ENCODE results near the gene KRTAP5-10. TPM values are rescaled to one million over a fixed set of nuclear protein-coding genes. Genes with fewer than 3 reads are reported as not detected.
A peak's percentile ranks its signal among the peaks of the same experiment; 100 is the strongest.
"Not testable (repeated sequence)": the region's sequence is repeated elsewhere in the genome, so short reads cannot be mapped to it uniquely, and the experiment has no call there.

KRTAP5-10 gene
- total RNA-seq, 1 experiment from 2014 or later = not detected

DNA sequence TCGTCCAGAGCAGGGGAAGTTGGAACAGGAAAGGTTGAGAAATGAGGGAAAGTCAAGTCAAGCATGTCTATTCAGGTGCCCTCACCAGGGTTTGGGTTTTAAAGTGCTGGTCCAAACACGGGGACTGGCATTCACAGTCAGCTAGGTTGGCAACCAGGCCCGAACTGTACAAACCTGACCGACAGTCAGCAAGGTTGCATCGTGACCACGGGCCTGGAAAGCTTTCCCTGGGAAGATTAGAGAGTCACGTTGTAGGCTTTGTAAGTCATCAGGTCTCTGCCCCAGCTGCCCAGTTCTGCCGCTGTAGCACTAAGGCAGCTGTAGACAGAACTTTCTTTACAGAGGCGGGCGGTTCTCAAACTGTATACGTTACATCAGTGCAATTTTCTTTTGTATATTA is 7.4 kb downstream of the KRTAP5-10 start:
- no peak for DNase-seq (ENCODE audit: low read depth)

DNA sequence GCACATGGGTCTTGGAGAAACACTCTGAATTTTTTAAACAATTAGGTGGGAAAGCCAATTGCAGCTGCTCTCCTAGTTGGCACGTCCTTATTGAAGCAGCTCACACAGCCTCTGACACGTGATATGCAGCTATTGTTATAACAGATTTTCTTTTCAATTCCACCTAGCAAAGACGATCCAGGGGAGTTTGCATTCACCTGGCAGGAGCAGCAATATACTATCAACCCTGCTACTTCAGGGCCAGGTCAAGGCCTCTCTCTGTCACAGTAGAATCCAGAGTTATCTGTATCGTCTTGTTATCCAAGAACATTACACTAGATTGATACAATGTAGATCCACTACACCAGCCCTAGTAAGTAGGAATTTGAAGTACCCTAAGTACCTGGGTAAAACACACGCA is 9.1 kb downstream of the KRTAP5-10 start:
- DNase-seq (ENCODE audit: low read depth) = no peak

DNA sequence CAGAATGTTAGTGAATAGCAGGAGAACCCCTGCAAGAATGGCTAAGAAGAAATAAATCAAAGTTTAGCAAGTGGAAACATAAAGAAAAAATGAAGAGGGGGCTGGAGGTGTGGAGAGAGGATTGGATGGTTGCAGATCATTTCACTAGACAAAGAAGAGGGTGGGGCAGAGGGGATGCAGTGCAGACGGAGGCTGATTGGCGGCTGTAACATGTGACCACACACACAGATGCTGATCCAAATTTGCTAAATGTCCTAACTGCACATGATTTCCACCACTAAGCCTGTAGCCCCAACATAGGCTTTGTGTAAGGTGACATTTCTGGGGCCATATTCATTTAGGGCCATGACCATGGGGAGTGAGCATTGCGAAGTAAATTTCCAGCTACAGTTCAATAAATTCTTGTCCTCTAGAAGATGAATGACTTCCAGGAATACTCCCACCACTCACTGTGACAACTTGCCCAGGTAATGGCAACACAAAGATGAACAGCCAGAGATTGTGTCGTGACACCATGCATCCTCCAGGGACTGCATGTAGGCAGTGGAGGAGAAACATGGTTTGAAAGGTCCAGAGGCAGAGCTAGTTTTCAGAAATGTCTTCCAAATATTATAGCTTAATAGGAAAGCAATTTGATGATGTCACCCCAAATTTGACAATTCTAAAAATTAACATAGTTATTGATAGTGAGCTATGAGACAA is 10.5 kb downstream of the KRTAP5-10 start:
- no peak for DNase-seq (ENCODE audit: low read depth)

DNA sequence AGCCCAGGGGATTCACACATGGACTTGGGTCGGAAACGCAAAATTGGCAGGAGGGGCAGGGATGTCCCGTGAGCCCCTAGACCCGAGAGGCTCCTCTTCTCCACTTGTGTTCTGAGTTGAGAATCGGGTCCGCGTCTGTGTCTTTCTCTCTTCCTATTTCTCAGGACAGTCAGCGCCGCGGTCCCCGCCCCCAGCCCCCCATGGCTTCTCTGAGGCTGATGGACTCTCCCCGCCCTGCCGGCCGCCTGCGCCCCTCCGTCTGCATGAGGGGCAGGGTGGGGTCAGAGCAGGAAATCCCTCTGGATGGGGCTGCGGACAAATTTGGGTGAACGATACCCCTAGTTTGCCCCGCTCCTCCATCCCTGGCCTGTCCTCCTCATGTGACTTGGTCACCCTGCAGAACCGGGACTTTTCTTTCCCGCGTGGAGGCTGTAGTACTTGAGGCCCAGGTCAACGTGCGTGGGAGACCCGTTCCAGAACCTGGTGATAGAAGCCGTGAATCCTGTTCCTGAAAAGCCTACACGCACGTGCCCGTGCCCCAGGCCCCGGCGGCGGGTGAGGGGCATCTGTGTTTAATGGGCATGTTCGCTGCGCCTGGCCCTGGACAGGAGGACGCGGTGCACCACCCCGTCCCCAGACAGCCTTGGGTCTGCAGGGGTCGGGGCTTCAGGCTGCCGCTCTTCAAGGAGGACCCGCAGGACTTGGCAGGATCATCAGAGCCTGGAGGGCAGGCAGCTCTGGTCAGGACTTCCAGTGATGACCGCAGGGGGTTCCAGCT is 11.5 kb downstream of the KRTAP5-10 start:
- DNase-seq (ENCODE audit: low read depth) = not testable (repeated sequence)

DNA sequence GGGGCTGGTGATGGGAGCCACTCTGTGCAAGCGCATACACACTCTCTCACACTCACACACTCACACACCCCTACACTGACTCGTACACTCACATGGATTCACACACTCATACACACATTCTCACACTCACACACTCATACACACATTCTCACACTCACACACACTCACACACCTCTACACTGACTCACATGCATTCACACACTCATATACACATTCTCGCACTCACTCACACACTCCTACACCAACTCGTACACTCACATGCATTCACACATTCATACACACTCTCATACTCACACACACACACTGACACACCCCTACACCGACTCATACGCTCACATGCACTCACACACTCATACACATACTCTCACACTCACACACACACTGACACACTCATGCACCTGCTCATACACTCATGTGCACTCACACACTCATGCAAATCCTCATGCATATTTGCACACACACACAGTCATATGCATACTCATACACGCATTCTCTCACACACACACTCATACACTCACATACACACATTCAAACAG is 12.2 kb downstream of the KRTAP5-10 start:
- DNase-seq (ENCODE audit: low read depth) = no peak

DNA sequence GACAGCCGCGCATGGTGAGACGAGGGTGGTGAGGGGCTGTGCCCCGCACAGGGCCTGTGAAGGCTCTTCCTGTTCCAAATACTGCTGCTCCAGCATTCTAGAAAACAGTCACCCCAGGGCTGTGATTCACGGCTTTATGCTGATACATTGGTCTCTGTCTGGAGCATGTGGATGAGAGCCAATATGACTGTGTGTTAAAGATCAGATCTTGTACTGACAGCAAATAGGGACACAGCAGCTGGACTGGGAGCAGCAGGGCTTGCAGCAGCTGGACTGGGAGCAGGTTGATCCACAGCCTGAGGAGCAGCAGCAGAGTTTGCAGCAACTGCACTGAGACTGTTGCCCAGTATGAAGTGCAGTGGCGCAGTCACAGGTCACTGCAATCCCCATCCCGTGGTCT is 14.2 kb downstream of the KRTAP5-10 start:
- peak; percentile 49 for DNase-seq (ENCODE audit: low read depth)

DNA sequence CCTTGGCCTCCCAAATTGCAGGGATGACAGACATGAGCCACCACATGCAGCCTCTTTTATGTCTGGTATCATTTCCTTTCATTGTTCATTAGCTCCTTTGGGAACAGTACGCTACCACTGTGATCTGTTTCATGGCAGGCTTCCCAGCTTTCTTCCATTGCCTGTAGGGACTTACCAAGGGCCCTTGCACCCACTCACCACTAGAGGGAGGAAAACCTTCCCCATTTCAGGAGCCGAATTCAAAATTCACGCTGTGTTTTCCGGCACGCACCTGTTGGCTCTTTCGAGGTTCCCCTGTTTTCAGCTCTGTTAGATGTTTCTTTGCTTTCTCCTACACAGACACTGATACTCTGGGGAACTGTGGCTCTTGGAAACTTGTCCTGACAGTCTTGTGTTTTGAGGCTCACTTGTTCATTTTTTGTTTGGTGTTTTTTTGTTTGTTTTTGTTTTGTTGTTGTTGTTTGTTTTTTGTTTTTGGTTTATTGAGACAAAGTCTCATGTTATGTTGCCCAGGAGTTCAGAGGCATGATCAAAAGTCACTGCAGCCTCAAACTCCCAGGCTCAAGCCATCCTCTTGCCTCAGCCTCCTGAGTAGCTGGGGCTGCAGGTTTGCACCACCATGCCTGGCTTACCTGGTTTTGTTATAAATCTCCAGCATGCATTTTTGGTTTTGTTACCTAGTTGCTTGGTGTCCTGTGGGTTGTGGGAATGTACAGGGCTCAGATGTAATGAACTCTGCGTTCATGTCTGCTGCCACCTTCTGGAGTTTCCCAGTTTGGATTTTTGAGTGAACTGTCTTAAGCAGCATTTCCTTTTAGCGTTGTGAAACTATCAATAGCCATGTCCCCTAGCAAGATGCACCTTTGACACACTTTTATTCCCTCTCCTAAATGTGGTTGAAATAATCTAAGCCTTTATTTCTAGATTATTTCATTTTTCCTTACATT is 15.0 kb downstream of the KRTAP5-10 start:
- peak; percentile 74 for DNase-seq (ENCODE audit: low read depth)

DNA sequence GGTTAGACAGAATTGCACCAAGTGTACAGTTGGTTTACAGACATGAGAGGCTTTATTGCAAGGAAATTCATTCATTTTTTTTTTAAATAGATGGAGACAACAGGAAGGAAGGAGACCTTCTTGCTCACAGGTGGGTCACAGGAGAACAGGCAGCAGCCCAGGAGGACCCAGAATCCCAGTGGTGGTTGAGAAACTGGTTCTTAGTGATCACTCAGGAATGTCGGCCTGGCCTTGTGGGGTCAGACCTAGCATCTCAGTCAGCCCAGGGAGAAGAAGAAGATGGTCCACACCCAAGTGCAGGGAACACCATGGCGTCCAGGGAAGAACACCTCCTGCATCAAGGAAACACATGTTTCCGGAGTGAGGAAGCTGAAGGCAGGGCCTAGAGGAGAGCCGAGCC is 16.5 kb downstream of the KRTAP5-10 start:
- no peak for DNase-seq (ENCODE audit: low read depth)

DNA sequence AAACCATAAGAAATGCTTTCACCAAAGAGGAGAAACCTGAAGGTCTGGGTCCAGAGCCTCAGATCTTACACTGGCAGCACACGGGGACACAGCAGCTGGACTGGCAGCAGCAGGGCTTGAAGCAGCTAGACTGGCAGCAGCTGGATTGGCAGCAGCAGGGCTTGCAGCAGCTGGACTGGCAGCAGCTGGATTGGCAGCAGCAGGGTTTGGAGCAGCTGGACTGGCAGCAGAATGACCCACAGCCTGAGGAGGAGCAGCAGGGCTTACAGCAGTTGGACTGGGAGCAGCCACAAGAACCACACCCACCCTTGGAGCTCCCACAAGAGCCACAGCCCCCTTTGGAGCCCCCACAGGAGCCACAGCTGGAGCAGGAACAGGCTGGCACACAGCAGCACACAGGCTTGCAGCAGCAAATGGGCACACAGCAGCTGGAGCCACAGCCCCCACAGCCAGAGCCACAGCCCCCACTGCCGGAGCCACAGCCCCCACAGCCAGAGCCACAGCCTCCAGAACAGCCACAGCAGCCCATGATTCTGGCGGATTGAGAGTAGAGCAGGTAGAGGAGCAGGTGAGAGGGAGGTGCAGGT is 17.0 kb downstream of the KRTAP5-10 start, which contains the start of gene KRTAP5-11:
Gene KRTAP5-11, minus strand, starts transcription at position 567 of the 587 bp plus-strand sequence. Its CDS starts 38 bp downstream, at position 529.
- no peak for DNase-seq (ENCODE audit: low read depth)

DNA sequence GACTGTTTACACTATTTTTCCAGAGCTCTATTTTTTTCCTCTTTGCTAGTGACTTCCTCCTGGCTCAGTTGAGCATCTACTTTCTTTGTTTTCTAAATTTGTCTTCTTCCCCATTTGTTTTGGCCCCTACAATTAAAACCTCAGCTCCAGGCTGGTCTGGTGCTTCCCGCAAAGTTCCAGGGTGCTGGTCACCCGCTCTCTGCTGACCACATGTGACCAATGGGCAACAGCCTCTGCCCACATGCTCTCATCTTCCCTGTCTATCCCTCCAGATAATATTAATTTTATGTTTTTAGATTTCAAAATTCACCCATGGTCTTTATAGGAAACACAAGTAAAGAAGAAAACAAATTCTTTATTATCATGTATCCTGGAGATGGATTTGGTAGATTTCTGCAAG is 17.6 kb downstream of the KRTAP5-10 start:
- DNase-seq (ENCODE audit: low read depth) = not testable (repeated sequence)

DNA sequence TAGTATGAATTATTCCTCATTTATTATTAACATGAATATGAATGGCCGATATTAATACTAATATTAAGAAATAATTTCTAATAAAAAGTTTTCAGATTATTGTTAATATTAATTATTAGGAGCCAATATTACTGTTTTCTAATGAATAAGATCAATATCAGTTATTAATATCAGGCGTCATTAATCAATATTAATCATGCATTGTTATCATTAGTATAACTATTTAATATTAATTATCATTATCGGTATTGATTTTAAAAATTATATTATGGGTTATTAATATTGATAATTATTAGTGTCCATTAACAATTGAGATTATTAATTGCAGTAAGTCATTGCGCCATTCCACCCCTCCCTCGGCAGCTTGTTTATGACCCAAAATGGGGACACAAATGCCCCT is 20.3 kb downstream of the KRTAP5-10 start:
- DNase-seq (ENCODE audit: low read depth) = not testable (repeated sequence)

DNA sequence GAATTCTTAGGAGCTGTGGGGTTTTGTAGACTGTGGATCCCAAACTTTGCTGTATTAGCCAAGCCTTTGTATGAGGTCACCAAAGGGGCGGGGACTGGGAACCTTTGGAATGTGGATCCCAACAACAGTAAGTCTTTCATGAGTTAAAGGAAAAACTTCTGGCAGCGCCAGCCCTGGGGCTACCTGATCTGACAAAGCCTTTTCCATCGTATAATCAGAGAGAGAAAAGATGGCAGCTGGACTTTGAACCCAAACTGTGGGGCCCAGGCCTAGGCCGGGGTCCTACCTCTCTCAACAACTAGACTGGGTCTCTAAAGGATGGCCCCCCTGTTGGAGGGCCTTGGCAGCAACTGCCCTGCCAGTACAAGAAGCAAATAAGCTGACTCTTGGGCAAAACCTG is 23.0 kb downstream of the KRTAP5-10 start:
- peak; percentile 5 for DNase-seq (ENCODE audit: low read depth)

DNA sequence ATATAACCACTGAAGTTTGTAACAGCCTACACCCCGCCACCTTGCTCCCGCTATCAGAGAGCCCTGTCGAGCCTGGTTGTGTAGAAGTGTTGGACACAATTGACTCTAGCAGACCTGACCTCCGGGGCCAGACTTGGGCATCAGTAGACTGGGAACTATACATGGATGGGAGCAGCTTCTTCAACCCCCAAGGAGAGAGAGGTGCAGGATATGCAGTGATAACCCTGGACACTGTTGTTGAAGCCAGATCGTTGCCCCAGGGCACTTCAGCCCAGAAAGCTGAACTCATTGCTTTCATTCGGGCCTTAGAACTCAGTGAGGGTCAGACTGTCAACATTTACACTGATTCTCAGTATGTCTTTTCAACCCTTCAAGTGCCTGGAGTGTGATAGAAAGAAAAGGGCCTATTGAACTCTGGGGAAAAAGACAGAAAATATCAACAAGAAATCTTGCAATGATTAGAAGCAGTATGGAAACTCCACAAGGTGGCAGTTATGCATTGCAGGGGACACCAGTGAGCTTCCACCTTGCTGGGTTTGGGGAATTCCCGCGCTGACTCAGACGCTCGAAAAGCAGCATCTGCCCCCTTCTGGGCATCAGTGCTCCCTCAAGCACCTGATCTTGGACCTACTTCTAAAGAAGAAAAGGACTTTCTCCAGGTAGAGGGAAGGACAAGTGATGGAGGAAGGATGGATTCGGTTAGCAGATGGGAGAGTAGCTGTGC is 23.6 kb downstream of the KRTAP5-10 start:
- peak; percentile 4 for DNase-seq (ENCODE audit: low read depth)

DNA sequence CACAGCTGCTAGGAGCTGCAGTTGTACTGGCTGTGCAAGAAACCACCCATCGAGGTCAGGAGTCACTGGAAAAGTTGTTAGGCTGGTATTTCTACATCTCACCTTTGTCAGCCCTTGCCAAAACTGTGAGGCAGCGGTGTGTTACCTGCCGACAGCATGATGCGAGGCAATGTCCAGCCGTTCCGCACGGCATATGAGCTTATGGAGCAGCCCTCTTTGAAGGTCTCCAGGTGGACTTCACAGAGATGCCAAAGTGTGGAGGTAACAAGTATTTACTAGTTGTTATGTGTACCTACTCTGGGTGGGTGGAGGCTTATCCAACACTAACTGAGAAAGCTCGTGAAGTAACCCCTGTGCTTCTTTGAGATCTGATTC is 24.2 kb downstream of the KRTAP5-10 start:
- DNase-seq (ENCODE audit: low read depth) = not testable (repeated sequence)

DNA sequence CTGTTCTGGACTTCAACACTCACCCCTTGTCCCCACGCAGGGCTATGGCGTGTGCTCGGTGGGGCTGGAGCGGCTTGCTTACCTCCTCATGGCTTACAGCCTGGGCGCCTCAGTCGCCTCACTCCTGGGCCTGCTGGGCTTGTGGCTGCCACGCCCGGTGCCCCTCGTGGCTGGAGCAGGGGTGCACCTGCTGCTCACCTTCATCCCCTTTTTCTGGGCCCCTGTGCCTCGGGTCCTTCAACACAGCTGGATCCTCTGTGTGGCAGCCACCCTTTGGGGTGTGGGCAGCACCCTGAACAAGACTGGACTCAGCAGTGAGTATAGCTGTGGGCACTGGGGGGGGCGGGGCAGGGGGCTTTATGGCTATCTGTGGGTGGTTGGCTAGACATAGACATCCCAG is 37.9 kb downstream of the KRTAP5-10 start:
- DNase-seq (ENCODE audit: low read depth) = not testable (repeated sequence)

DNA sequence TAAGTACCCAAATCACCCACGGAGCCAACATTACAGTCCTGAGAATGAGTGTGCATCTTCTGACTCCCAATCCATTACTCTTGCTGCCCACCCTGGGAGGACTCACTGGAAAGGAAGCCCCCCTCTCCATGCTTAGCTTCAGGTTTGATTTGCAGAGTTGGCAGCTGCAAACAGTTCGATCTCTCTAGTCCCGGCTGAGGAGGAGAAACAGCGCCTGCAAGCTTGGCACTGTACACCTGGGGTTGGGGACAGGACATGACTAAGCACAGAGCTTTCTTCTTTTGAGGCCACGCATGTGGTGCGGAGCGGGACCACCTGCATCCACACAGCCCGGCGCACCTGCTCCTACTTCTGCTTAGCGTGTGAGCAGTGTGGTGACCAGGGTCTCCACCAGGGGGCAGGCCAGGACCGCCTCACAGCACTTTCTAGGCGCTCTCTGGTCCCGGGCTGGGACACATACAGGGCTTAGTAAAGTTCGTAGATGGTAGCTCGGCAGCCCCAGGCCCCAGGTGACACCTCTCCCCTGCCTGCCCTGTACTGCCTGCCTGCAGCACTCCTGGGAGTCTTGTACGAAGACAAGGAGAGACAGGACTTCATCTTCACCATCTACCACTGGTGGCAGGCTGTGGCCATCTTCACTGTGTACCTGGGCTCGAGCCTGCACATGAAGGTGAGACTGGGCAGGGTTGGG is 39.6 kb downstream of the KRTAP5-10 start:
- not testable (repeated sequence) for DNase-seq (ENCODE audit: low read depth)

DNA sequence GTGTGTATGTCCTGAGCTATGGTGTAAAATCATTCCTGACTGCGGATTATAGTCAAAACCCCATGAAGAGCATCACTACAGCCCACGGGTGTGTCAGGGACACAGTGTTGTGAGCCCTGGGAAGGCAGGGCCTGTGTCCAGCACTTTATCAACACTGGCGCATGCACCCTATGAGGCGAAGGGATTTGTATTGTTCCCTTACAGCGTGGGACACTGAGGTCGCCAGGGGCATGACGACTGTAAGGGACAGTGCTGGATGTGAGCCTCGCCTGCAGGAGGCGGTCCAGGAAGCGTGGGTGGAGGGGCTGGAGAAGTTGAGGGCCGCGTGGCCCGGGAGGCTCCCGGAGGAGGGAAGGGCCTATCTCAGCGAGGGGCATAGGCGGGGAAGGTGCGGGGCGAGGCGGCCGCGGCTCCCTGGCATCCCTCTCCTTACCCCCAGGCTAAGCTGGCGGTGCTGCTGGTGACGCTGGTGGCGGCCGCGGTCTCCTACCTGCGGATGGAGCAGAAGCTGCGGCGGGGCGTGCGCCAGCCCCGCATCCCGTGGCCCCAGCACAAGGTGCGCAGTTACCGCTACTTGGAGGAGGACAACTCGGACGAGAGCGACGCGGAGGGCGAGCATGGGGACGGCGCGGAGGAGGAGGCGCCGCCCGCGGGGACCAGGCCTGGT is 41.6 kb downstream of the KRTAP5-10 start:
- DNase-seq (ENCODE audit: low read depth) = not testable (repeated sequence)

DNA sequence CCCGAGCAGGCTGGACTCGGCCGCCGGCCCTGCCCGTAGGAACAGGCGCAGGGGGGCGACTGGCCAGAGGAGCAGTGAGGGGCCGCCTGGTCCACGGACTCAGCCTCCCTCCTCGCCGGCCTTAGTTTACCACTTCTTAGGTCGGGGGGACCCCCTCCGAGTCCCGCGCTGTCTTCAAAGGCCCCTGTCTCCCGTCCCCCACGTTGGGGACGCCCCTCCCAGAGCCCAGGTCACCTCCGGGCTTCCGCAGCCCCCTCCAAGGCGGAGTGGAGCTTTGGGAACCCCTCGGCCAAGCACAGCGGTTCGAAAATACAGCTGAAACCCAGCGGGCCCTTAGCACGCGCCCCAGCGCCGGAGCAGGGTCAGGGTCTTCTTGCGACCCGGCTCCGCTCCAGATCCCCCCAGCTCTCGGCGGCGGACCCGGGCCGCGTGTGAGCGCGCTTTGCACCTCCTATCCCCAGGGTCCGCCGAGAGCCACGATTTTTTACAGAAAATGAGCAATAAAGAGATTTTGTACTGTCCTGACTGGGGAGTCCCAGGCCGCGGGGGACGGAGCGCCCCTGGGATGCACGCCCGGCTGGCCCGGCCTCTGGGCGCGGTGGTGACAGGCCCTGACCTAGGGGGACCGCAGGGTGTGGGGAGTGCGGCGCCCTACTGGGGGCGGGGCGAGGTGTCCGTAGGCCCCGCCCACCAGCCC is 42.3 kb downstream of the KRTAP5-10 start:
- DNase-seq (ENCODE audit: low read depth) = not testable (repeated sequence)

DNA sequence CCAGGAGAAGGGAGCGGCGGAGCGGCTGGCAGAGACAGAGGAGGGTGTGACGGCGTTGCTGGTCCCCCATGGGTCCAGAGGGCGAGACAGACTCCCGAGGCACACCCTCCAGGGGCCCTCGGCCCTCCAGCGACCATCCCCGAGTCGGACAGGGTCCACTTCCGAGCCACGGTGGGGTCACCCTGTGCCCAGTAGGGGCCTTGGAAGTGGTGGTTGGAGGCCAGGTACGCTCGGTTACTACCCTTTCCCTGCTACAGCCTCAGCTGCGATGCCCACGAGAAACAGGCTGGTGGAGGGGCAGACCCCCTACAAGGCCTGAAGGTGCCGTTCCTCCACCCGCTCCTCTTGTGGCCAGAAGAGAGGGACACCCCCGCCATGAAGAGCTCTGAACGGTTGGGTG is 42.9 kb downstream of the KRTAP5-10 start:
- DNase-seq (ENCODE audit: low read depth) = not testable (repeated sequence)

All from RPMI7951 (cell line).